Thoracic aorta (tissue), 2 donors: Measurements from ENCODE around the gene ZNF385C. TPM values are rescaled to one million over a fixed set of nuclear protein-coding genes. Genes with fewer than 3 reads are reported as not detected.
A peak's percentile ranks its signal among the peaks of the same experiment; 100 is the strongest.

Source experiments
- ATAC-seq: fragments of 150-250 bp; one replicate; pipeline ENCODE4 v1.8.0; 2017; ENCODE audit warnings: low read depth; ENCODE audit not compliant: insufficient number of reproducible peaks, low FRiP score
- DNase-seq: peaks from one replicate; pipeline ENCODE4 v3.0.0-alpha.2; 2020; ENCODE audit warnings: low spot score
- H3K27ac ChIP-seq, 2 donors: fragments of 200-600 bp; sonication (generic); 1 replicate in 1 of 2; 2 replicates in 1 of 2; pipeline ENCODE4 v1.5.1; 2016; ENCODE audit warnings: mild to moderate bottlenecking in 2 of 2, moderate library complexity in 2 of 2
- H3K27me3 ChIP-seq: fragments of 200-600 bp; sonication (generic); replicated peaks from 2 replicates; pipeline ENCODE4 v1.6.0; 2016; ENCODE audit warnings: mild to moderate bottlenecking; ENCODE audit not compliant: insufficient read depth
- H3K36me3 ChIP-seq: fragments of 200-600 bp; sonication (generic); one replicate; pipeline ENCODE4 v1.5.1; 2016
- H3K4me1 ChIP-seq, 2 donors: fragments of 200-600 bp; sonication (generic); 1 replicate in 1 of 2; 2 replicates in 1 of 2; pipeline versions ENCODE4 v1.5.1 to v1.6.0; 2016; ENCODE audit warnings: low read depth in 2 of 2, mild to moderate bottlenecking in 1 of 2; ENCODE audit not compliant: control insufficient read depth in 1 of 2
- H3K4me3 ChIP-seq: fragments of 200-600 bp; sonication (generic); 2 replicates; pipeline ENCODE4 v1.5.1; 2016; ENCODE audit warnings: mild to moderate bottlenecking
- H3K9me3 ChIP-seq: fragments of 200-600 bp; sonication (generic); 2 replicates; pipeline ENCODE4 v1.5.1; 2016
- CTCF ChIP-seq: fragments of 200-600 bp; sonication (generic); IDR thresholded peaks from one replicate; pipeline ENCODE4 v1.5.1; 2019; ENCODE audit warnings: antibody characterized with exemption
- total RNA-seq, 2 donors: library from RNA; depleted of rRNA; stranded (reverse); fragments of >200 nt; gene quantifications; one replicate each; pipeline versions ENCODE4 v1.1.0 to v1.2.3, GENCODE V29; 2016

The ZNF385C gene
- total RNA-seq, 2 donors from 2014 or later = not detected

- no peaks in the 10 kb centered on the region for H3K4me1 ChIP-seq
- no peak for TF ChIP-seq CTCF
- ATAC-seq (no peak), DNase-seq (no peak)
- H3K36me3 ChIP-seq = peaks cover 51% of the 10 kb centered on the region
- no peaks in the 10 kb centered on the region for H3K27me3 ChIP-seq
- no peak overlapping the region for H3K4me3 ChIP-seq
- H3K27ac ChIP-seq = no peak overlapping the region
- no peaks in the 10 kb centered on the region for H3K9me3 ChIP-seq
These were observed 116.1 kb downstream of the ZNF385C start for GRCh38 chr17:41982026-41982760.

- H3K4me1 ChIP-seq = peaks cover 0 to 5% of the 10 kb centered on the region in 2 donors
- no peak overlapping the region for H3K4me3 ChIP-seq
- DNase-seq (no peak), ATAC-seq (no peak)
- no peak overlapping the region for H3K27ac ChIP-seq
- no peaks in the 10 kb centered on the region for H3K9me3 ChIP-seq
- peaks cover 56% of the 10 kb centered on the region for H3K36me3 ChIP-seq
- no peak for TF ChIP-seq CTCF
- H3K27me3 ChIP-seq = no peaks in the 10 kb centered on the region
These were observed 120.3 kb downstream of the ZNF385C start for GRCh38 chr17:41977991-41978390.

GRCh38 chr17:41976142-41976768 is 122.0 kb downstream of the ZNF385C start:
- H3K36me3 ChIP-seq = peaks cover 51% of the 10 kb centered on the region
- DNase-seq = no peak
- no peaks in the 10 kb centered on the region for H3K9me3 ChIP-seq
- H3K4me3 ChIP-seq = peak overlapping the region; percentile 2
- peak overlapping the region; percentile 33 to 45 for H3K27ac ChIP-seq
- H3K27me3 ChIP-seq = no peaks in the 10 kb centered on the region
- TF ChIP-seq CTCF = no peak
- no peak for ATAC-seq
- peaks cover 0 to 11% of the 10 kb centered on the region in 2 donors for H3K4me1 ChIP-seq

Other genes with a start within 250 kb of the ZNF385C start
- gene KLHL11, start 233.1 kb downstream of the ZNF385C start, total RNA-seq = 10 to 100 TPM; 22.6 to 28.6 TPM
- 10 to 100 TPM; 76.3 to 81.5 TPM for gene ACLY, start 179.5 kb downstream of the ZNF385C start, total RNA-seq
- 1 to 10 TPM; 1.1 to 2.2 TPM for gene ODAD4, start 167.9 kb downstream of the ZNF385C start, total RNA-seq
- 10 to 100 TPM; 32.4 to 56.3 TPM for gene CNP, start 131.7 kb downstream of the ZNF385C start, total RNA-seq
- 10 to 100 TPM; 61.2 to 80.6 TPM for gene DNAJC7, start 81.0 kb downstream of the ZNF385C start, total RNA-seq
- 10 to 100 TPM; 43.8 to 46.2 TPM for gene NKIRAS2, start 78.4 kb downstream of the ZNF385C start, total RNA-seq
- under 1 TPM; 0.21 to 0.54 TPM for gene C17orf113, start 47.9 kb downstream of the ZNF385C start, total RNA-seq
- gene DHX58, start 14.2 kb upstream of the ZNF385C start, total RNA-seq = 10 to 100 TPM; 13.7 to 18.5 TPM
- 10 to 100 TPM; 26.4 to 31.3 TPM for gene KAT2A, start 22.9 kb upstream of the ZNF385C start, total RNA-seq
- gene HSPB9, start 24.3 kb upstream of the ZNF385C start, total RNA-seq = not detected
- gene RAB5C, start 56.5 kb upstream of the ZNF385C start, total RNA-seq = 100 to 1,000 TPM in 1 of 2 donors, 10 to 100 TPM in 1; 89.2 to 158 TPM
- gene KCNH4, start 82.7 kb upstream of the ZNF385C start, total RNA-seq = under 1 TPM in 1 of 2 donors, not detected in 1; 0.21 TPM
- gene HCRT, start 87.0 kb upstream of the ZNF385C start, total RNA-seq = not detected
- gene GHDC, start 96.0 kb upstream of the ZNF385C start, total RNA-seq = 10 to 100 TPM; 45.8 to 56.1 TPM
- 100 to 1,000 TPM in 1 of 2 donors, 10 to 100 TPM in 1; 95.2 to 117 TPM for gene STAT5B, start 177.9 kb upstream of the ZNF385C start, total RNA-seq
- gene STAT5A, start 190.0 kb upstream of the ZNF385C start, total RNA-seq = 10 to 100 TPM; 65.5 to 69.8 TPM